GM18505 (cell line): ENCODE results near the gene ABCA3.

Experiments used
- ATAC-seq: cut with Tn5 transposase; IDR thresholded peaks from one replicate; pipeline ENCODE4 v1.9.1; 2021; ENCODE audit not compliant: unreplicated experiment
- POLR2A ChIP-seq: IDR thresholded peaks from 4 replicates; pipeline ENCODE4 v1.6.1; 2011; ENCODE audit warnings: borderline replicate concordance; ENCODE audit not compliant: insufficient read depth, insufficient read length; ENCODE audit errors: extremely low read depth

The ABCA3 gene

GRCh38 chr16:2337431-2338296 lies 2.9 kb downstream of the ABCA3 start:
- TF ChIP-seq POLR2A, result no peak
- ATAC-seq, result no peak

- no peak for TF ChIP-seq POLR2A
- no peak for ATAC-seq
Measured at GRCh38 chr16:2335286-2335895, 5.1 kb downstream of the ABCA3 start.

GRCh38 chr16:2333772-2334379 lies 6.7 kb downstream of the ABCA3 start:
- no peak for TF ChIP-seq POLR2A
- ATAC-seq, result no peak

GRCh38 chr16:2333231-2333630 lies 7.3 kb downstream of the ABCA3 start:
- TF ChIP-seq POLR2A, result no peak
- ATAC-seq, result no peak

- no peak for TF ChIP-seq POLR2A
- ATAC-seq, result no peak
Measured at GRCh38 chr16:2331931-2332267, 8.6 kb downstream of the ABCA3 start.

- ATAC-seq, result no peak
Measured at GRCh38 chr16:2331199-2331930, 9.2 kb downstream of the ABCA3 start.

GRCh38 chr16:2329532-2329931 lies 11.0 kb downstream of the ABCA3 start:
- ATAC-seq, result no peak
- no peak for TF ChIP-seq POLR2A

More at GRCh38 chr16:2331199-2331930, 9.2 kb downstream of the ABCA3 start:
- no peak for TF ChIP-seq POLR2A

- ATAC-seq, result no peak
- no peak for TF ChIP-seq POLR2A
Measured at GRCh38 chr16:2328428-2328827, 12.1 kb downstream of the ABCA3 start.

- no peak for ATAC-seq
Measured at GRCh38 chr16:2326191-2326590, 14.3 kb downstream of the ABCA3 start.

GRCh38 chr16:2325791-2326190 lies 14.7 kb downstream of the ABCA3 start:
- TF ChIP-seq POLR2A, result no peak
- ATAC-seq, result no peak

More at GRCh38 chr16:2326191-2326590, 14.3 kb downstream of the ABCA3 start:
- no peak for TF ChIP-seq POLR2A

GRCh38 chr16:2325181-2325580 lies 15.3 kb downstream of the ABCA3 start:
- TF ChIP-seq POLR2A, result no peak
- ATAC-seq, result no peak

- ATAC-seq, result no peak
- TF ChIP-seq POLR2A, result no peak
Measured at GRCh38 chr16:2324296-2324859, 16.1 kb downstream of the ABCA3 start.

GRCh38 chr16:2323701-2324100 lies 16.8 kb downstream of the ABCA3 start:
- no peak for TF ChIP-seq POLR2A
- ATAC-seq, result no peak
